ENCODE results near the gene C3orf52.

The C3orf52 gene

DNA sequence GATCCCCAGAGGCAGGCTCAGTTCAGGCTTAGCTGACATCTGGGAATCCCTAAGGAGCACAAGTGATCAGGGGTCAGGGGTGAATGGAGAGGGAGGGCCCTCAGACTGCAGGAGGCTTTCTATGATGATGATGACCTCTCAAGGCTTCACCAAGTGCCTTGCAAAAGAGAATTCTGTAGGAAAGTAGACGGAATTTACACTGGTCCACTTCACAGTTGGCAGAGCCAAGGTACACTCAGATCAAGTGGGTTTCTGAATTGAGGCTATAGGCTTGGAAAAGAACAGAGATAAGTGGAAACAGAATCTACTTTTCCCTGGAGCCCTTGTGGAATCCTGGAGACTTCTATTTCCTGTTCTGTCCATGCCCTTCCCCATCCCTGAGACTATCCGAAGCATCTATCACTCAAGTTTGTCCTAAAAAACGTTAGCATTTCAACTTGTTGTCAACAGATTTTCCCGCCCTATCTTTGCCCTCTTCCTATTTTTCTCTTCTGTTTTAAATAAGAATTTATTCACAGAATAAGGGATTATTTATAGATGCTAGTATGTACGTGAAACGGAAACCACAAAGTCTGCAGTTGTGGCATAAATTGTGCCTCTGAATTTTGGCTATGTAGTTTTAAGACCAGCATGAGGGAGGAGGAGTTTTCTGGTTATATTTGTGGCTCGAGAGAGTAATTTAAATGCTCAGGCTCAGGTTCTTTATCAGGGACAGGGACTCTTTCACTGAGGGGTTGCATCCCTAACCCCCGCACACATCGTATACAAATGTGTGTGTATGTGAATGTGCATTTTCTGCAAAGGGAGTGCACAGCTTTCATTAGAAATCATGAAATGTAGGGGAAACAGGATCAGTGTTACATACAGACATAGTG lies 34.0 kb downstream of the C3orf52 start:
- DNase-seq, result no peak

DNA sequence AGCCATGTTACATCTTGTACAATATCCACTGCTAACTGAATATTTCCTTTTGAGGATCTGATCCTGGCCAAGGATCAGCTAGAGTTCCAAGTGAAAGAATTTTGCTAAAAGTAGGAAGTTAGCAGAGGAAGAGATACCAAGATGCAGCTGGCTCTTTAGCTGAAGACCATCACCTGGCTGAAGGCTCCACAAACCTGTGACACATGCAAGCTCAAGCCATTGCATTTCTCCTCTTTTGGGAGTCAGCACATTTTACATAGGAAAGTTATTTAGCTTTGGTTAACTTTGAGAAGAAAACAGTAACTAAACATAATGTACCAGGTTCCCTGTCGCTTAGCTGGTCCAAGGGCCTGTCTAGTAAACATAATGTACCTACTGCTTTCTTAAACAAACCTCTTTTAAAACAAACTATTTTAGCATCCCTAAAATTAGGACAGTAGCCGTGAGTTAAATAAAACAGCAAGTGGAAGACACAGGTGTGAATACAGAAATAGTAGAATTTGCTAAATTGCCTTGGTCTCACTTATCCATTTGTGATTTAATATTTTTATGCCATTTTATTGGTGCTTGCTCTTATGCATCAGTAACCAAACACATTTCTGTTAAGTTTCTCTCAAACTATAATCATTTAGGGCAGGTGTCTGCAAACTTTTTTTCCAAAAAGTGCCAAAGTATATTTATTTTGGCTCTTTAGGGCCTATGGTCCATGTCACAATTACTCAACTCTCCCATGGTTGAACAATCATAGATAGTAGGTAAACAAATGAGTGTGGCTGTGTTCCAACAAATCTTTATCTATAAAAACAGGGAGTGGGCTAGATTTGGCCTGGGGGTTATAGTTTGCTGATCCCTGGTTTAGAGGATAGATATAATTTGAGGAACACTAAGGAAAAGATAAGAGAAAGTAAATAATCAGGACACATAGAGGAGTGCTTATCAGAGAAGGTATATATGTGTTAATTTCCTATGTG lies 35.7 kb downstream of the C3orf52 start:
- DNase-seq, result no peak

DNA sequence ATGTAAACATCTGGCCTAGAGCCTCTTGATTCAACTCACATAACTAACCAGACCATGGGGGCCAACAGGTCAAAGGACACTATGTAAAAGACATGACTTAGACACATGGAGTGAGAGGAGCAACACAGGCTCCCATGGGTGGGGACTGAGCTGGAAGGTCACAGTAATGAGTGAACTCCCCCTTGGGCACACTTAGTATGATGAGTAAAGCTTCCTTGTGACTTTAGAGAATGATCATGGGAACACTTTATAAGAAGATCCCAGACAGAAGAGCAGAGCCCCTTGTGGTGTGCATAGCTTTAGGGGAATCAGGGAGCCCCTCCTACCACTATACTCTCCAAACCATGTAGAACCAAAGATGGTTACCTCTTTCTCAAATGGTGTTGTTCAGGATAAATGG lies 36.7 kb downstream of the C3orf52 start:
- no peak for DNase-seq

DNA sequence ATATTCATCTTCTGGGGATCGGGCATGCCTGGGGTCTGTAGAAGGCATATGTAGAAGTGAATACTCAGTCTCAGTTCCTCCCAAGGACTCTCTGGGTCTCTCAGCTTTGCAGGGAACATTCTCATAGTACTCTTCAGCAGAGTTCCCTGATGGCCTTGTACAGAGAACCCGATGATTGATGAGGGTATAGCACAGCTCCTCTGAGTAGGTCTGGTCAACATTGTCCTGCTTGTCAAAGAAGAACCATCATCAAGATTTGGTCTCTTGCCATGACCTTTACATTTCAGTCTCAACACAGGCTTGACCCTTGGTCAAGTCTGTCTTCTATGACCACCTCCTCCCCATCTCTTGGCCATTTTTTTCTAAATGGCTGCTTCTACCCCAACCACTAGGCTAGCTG lies 37.4 kb downstream of the C3orf52 start:
- no peak for DNase-seq

DNA sequence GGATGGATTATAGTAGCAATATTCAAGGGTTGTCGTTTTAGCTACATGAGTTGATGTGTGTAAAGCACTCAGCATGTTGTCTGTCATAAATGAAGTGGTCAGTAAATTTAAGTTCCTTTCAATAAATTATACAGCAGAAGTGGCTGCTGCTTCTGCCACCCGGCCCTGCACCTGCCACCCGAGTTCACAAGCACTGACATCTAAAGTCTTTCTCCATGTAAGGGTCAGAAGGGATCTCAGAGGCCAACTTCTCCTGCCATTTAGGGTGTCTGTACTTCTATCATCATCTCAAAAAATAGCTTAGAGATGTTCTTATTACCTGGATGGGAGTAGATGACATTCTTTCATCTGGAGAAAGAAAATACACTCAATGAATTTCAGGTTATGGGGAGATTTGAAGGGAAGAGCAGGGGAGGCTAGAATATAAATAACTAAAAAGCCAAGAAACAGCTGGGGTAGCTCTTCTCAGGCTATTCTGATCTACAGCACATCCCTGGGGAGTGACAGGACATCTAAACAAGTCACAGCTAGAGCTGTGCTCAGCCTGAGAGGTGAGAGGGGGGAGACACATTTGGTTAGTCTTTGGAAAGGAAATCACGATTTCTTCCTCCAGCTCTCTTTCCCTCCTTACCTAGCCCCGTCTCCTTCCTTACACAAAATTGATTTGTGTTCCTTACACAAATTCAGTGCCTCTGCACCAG lies 38.9 kb downstream of the C3orf52 start:
- no peak for DNase-seq

DNA sequence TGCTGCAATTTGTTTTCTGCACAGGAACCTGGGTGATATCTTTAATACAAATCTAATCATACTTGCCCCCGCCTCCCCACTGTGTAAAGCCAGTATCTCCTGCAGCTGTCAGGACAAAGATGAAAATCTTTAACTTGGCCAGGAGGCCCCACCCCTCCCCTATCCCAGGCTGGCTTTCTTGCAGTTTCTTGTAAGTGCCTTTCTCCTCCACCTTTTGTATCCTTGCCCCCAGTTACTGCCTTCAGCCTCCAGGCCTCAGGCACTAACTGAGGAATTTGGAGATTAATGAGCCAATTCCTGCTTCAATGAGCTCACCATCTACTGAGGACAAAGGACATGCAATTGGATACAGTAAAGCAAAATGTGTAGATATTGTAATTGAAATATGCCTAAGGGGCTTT lies 40.3 kb downstream of the C3orf52 start:
- no peak for DNase-seq

DNA sequence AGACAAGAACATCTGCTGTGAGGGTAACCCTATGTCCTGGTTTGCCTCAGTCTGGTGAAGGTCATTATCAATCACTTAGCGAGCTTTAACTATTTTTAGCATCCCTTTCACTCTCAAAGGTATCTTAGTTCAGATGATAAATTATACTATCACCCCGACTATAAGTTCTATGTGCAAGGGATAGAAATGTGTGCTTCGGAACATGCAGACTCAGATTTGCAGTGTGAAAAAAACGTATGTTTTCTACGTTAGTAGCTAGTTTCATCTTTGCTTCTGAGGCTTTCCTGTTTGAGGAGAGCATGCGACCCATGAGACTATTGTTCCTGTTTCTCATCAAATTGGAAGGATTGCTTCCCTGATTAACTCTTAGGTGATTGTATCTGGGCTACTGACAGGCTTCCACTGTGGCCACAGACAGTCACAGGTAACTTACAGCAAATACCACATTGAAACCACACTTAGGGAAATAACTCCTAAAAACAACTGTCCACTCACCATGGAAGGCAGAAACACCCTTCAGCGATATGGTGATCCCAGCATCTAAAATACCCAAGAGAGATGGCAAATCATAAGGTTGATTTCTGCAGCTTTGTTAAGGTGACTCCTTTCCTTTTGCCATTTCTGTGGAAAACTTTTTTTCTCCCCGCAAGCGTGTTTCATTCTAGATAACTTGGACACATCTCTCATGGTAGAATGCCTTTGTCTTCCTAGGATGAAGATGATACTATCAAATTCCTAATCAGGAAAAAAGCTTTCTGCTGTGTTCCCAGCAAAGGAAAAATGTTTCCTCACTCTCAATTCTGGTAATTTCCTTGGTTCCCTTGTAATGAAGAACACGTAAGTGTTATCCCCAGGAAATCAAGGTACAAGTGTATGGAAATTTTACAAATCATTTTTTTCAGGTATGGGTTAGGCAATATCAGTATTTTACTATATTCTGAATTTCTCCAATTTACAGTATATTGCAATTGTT lies 41.6 kb downstream of the C3orf52 start:
- DNase-seq, result no peak

DNA sequence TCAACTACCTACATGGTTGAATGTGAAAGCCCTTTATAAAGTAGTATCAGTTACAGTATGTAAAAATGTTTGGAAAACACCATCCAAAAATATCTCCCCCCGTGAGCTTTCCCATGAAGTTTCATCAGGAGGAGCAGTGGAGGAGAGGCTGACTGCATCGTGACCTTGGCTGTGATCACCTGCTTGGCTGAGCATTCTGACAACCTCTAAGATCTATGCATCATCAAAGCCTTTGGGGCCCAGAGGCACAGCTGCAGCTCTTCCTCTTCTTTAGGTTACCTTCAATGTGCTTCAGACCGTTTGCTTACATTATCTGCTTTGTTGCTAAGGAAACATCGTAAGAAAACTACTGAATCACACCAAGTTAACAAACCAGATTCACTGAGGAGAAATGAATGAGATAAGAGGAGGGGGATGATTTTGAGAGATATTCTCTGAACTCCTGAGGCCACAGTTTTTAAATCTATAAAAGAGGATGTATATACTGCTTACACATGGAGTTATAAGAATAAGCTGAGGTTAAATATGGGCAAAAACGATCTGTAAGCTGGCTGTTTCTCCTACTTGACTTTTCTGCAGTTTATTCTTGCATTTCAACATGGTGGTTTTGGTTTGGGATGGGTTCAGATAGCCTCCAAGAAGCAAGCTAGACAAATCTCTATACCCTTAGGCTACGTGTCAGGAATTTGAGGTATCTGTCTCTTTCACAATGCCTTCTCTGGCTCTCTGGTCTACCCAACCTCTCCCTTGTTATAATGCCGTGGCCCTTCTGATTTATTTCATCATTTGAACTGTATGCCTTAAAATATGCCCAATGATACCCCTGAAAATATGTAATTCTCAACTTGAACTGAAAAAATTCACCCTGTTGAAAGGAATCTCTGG lies 42.9 kb downstream of the C3orf52 start:
- DNase-seq, result no peak

DNA sequence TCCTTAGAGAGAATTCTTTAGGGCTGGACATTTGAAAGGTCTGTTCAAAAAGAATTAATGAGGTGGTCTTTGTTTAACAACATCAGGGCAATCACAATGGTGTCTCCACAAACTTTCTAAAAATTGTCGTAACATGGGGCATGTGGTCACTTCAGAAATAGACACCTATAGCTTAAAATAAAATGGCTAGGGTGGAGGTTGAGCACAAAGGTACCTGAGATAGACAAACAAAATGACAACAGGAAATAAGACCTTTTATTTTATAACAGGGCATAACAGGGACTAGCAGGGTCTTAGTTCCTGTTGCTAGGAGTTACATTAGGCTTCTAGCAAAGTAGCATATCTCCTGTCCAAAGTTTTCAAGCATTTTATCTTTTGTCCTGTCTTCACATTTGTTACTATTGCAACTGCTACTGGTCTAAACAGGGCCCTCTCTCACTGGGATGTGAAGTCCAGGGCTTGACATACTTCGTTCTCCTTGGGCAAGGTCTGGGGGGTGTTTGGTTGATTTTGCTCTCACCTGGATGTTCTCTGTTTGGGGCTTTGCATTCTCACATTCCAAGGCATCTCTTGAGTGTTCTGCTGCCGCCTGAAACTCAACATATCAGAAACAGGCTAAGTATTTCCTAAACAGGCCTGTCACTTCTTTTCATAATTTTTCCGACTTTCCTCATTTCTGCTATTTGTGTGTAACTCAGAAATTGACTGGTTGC lies 43.9 kb downstream of the C3orf52 start:
- no peak for DNase-seq

DNA sequence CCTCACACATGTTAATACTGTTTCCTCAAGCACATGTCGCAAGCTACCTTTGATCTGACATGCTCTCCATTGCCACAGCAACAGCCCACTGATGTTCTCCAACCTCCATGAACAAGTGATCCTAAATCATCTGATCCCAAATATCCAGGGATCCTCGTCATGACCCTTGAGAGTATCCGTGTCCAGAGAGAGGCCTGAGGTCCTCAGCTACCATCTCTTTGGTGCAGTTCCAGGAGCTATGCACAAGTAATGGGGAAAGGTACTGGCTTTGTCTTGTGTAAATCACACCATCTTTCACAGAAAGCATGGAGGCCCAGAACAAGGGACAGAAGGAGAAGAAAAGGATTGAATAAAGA lies 44.4 kb downstream of the C3orf52 start:
- DNase-seq, result no peak

DNA sequence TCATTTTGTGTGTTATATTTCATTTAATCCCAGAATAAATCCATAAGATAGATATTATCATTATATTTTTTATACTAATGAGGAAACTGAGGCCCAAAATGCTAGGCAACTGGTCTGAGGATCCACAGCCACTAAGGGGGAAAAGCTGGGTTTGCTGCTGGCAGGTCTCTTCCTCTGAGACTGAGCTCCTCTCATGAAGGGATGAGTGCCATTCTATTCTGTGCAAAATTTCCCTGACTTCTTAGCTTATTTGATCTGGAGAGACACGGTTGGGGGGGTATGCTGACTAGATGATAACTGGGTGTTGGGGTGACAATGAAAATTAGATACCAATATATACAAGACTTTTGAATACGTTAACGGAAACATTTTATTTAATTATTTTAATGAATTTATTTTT lies 44.9 kb downstream of the C3orf52 start:
- DNase-seq, result no peak

DNA sequence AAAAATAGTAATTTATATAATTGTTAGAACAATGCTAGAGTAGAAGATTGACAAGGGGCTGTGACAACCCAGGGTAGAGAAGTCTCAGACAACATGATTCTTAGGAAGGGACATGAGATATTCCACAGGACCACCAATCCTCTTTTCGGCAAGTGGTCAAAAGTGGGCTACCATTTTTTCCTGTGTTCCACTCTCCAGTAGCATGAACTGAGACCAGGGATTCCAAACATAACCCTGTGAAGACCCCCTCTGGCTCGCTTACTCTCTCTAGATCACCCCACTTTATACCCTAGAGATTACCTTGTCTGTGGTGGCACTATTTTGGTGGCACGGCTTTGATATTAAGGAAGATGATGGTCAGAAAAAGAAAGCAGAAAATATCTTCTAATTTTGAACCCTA lies 45.9 kb downstream of the C3orf52 start:
- no peak for DNase-seq

DNA sequence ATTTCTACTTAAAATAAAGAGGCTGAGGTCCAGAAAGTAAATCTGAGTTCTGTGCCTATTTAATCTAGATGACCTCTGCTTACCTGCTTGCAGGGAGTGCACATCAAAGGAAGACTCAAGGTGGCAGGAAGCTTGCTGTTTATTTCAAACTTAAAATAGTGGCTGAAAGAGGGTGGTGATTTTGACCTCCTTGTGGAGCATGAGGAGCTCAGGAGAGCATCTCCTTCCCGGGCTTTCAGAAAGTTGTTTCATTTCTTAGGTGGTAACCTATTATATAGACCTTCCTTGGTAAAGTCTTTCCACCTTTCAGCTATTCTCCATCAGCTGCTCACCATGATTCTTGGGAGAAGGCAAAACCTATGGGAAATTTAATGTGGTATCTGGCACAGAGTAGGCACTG lies 46.4 kb downstream of the C3orf52 start:
- DNase-seq, result no peak

DNA sequence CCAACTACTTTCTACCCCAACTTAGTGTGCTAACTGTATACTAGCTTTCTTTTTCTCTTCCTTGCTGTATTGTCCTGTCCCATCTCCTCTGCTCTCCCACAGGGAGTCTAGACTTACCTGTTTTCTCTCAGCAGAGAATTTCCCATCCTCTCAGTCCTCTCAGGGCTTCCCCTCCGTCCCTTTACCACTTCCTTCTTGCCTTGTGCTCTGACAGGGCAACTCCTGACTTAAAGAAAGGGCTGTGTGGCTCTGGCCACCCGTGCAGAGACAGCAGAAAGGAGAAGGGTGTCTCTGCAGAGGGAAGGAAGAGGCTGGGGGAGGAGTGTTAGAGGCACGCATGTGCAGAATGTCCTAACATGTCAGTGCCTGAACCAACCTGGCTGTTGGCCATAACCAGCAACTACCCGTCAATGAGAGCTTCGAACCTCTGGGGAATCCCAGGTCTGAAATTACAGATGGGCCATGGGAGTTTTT lies 46.8 kb downstream of the C3orf52 start, which contains the start of gene GCSAM:
GCSAM (minus strand) TSS at position 274 of the 474 bp plus-strand sequence; CDS start at position 146, 128 bp downstream.
- DNase-seq, result no peak

DNA sequence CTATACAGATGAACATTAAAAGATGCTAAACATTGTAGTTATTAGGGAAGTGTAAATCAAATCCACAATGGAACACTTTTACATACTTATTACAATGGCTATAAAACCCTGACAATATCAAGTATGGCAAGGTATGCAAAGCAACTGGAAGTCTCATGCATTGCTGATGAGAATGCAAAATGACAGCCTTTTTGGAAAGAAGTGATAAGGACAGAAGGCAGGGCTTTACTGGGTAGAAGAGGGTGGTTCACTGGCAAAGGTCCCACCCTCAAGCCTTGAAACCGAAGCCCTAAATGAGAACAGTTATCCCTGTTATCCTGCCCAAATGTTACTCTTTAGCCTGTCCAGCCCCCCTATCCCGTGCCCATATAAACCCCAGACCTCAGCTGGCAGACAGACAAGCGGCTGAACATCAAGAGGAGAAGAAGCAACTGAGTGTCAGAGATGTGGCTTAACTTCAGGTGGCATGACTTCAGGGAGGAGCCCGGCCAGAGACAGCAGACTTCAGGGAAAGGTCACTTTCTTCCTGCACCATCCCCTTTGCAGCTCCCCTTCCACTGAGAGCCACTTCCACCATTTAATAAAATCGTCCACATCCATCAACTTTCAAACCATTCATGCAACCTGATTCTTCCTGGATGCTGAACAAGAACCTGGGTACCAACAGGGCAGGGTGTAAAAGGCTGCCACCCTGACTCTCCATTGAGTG lies 47.6 kb downstream of the C3orf52 start:
- no peak for DNase-seq

DNA sequence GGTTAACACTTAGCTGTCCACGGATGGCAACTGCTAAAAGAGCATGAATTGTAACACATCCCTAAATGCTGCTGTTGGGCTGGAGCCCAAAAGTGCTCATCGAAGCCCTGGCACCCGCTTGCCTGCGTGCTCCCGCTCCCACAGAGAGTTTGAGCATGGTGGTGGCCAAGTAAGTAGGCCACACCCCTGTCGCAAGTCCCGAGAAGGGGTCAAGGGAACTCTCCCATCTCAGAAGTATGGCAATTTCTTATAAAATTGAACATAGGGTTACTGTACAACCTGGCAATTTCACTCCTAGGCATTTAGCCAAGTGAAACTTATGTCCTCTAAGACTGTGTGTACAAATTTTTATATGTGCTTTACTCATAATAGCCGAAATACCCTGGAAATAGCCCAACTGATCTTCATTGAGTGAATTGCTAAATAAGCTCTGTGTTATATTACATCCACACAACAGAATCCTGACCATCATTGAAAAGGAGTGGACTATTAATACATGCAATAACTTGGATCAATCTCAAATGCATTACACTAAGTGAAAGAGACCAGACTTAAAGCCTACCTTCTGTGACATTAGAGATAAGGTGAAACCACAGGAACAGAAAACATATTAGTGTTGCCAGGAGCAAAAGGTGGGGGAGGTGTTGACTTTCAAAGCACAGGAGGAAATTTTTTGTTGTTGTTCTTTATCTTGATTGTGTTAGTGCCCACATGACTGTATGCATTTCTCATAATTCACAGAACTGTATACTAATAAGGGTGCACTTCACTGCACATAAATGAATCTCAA lies 48.3 kb downstream of the C3orf52 start:
- DNase-seq, result no peak

DNA sequence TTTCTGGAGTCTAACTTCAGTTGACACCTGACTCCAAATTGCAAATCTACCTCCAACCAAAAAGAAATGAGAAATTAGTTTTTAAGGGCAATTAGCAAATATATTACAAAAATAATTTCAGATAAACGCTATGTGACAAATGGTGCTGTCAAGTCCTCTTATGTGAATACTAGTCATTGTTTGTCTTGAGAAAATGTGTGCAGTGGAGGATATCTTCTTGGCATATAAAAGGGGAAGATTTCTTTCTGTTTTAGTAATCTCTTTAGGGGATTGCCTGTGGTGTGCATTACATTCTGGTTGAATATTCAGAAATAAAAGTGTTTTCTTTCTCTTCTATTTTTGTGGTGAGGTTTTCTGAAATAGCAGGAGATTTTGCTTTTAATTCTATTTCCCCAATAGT lies 49.9 kb downstream of the C3orf52 start:
- DNase-seq, result no peak

DNA sequence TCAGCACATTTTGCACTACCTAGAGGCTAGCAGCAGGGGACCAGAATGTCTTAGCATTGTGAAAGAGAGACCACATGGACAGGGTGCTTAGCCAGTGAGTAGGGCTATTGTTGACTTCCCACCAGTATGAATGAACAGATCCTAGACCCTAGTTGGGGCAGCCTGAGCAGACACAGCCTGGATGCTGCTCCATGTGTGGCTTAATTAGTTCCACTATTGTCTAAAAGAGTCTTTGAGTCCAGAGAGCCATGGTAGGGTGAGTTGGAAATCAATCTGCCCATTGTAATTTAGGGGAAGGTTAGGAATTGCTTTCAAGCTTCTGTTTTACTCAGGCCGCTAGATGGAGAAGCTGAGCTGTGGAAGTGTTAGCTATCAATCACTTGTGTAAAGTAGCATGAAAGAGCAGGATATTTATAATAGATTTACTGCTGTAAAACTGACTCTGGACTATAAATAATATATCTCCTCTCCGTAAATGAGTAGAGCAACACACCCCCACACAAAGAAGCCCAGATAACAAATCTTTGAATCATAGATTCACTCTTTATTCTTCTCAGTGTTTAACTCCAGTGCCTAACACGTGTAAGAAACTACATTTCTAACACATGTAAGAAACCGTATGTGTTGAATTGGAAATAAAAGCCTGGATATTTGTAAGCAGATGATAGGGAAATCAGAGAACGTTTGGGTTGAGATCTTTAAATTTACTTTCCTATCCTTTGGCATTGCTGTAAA lies 50.9 kb downstream of the C3orf52 start:
- DNase-seq, result no peak

All from left hindlimb (tissue), 1 donor.